AG04450 (cell line): ENCODE data around the gene NOXA1. TPM values are rescaled to one million over a fixed set of nuclear protein-coding genes. Genes with fewer than 3 reads are reported as not detected.

Source experiments
- CTCF ChIA-PET: fragments of 300-600, 350-600 bp; formaldehyde crosslinking; extraction: SDS; loops from one replicate; lab custom pipeline; 2022; ENCODE audit warnings: antibody characterized with exemption, inconsistent platforms; lab: Charles Lee
- POLR2A ChIA-PET: fragments of 350-600 bp; formaldehyde crosslinking; extraction: SDS; loops from one replicate; lab custom pipeline; 2021; ENCODE audit warnings: antibody characterized with exemption, inconsistent platforms; lab: Yijun Ruan, JAX
- DNase-seq: peaks from one replicate; pipeline ENCODE4 v3.0.0-alpha.2; 2011; ENCODE audit warnings: low read depth, low spot score
- H3K27ac ChIP-seq: one replicate; pipeline ENCODE4 v1.5.1; 2012; ENCODE audit warnings: low read depth, low read length, control low read depth
- H3K27me3 ChIP-seq: one replicate; pipeline ENCODE4 v1.6.0; 2012; ENCODE audit warnings: low read length; ENCODE audit not compliant: control insufficient read depth, insufficient read depth
- H3K4me3 ChIP-seq: 2 replicates; pipeline ENCODE4 v1.5.1; 2011; ENCODE audit warnings: mild to moderate bottlenecking, low read depth, low read length, control low read depth
- H3K9me3 ChIP-seq: 2 replicates; pipeline ENCODE4 v1.5.1; 2012; ENCODE audit warnings: low read length; ENCODE audit not compliant: control insufficient read depth, insufficient read depth
- polyA plus RNA-seq: library from polyadenylated mRNA; depleted of rRNA; stranded (reverse); fragments of >200 nt; gene quantifications from 2 replicates; pipeline ENCODE4 v1.2.3, GENCODE V29; 2011
- TF ChIP-seq, protein P1 (sequence below): IDR thresholded peaks from 2 replicates; pipeline ENCODE4 v1.5.1; 2011; ENCODE audit warnings: low read depth, low read length, control low read depth, inconsistent platforms

NOXA1 gene
- polyA plus RNA-seq, 1 experiment, result 0.06 TPM

DNA sequence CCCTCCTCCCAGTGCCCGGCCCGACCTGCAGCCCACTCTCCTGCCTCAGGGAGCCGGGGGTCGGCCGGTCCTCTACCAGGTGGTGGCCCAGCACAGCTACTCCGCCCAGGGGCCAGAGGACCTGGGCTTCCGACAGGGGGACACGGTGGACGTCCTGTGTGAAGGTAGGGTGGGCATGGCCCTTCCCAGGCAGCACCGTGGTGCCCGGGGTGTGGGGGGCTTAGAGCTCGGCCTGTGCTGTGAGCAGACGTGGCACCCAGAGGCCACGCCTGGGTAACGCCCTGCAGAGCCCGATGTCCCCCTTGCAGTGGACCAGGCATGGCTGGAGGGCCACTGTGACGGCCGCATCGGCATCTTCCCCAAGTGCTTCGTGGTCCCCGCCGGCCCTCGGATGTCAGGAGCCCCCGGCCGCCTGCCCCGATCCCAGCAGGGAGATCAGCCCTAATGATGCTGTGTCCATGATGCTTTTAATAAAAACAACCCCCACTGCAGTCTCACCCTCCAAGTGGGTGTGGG is 10.8 kb downstream of the NOXA1 start:
- Histone ChIP-seq H3K27me3 (no peaks in the 10 kb centered on the region), H3K9me3 (no peaks in the 10 kb centered on the region; the same call in 1 of the 2 replicates), H3K27ac (no peak overlapping the region), H3K4me3 (no peak overlapping the region)
- DNase-seq, result no peak
- ChIA-PET CTCF (interaction anchor here (1.0 to 1.8 kb wide), 2 partner anchors 11 kb away, joined by 8 to 9 read pairs; partner anchors contain the start of genes EXD3 and NOXA1), POLR2A (no interaction called here)
- TF ChIP-seq, protein P1, sequence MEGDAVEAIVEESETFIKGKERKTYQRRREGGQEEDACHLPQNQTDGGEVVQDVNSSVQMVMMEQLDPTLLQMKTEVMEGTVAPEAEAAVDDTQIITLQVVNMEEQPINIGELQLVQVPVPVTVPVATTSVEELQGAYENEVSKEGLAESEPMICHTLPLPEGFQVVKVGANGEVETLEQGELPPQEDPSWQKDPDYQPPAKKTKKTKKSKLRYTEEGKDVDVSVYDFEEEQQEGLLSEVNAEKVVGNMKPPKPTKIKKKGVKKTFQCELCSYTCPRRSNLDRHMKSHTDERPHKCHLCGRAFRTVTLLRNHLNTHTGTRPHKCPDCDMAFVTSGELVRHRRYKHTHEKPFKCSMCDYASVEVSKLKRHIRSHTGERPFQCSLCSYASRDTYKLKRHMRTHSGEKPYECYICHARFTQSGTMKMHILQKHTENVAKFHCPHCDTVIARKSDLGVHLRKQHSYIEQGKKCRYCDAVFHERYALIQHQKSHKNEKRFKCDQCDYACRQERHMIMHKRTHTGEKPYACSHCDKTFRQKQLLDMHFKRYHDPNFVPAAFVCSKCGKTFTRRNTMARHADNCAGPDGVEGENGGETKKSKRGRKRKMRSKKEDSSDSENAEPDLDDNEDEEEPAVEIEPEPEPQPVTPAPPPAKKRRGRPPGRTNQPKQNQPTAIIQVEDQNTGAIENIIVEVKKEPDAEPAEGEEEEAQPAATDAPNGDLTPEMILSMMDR, result no peak

DNA sequence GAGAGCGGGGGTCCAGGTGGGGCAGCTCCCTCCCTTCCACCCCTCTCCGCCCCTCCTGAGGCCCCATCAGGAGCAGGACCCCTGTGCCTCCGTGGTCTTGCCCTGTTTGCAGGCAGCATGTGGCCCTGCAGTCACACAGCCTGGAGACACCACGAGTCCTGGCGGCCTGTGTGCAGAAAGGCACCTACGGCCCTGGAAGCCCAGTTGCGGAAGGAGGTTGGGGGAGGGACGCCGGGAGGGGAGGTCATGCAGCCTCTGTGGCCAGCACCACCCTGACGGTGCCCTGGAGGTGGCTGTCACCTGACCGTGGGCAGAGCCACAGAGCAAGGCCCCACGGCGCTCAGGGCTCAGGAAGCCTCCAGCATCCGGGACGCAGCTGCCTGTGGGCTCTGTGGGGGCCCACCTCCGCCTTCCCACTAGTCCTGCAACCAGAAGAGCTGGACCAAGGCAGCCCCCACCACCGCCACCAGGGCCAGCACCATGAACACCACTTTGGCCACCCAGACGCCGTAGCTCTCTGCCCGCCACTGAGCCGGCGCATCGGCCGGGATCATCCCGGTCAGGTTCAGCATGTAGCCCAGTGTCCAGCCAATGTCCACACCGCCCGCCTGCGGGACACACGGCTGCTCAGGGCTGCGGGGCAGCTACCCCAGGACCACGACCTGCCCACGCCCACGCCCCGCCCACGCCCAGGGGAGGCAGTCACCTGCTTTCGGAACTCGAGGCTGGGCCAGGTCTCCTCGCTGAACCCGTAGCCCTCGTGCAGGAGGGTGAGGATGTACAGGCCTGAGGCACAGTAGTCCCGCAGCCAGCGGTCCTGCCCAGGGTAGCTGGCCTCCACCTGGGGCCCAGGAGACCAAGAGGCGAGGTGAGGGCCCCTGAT is 11.5 kb downstream of the NOXA1 start:
- ChIA-PET CTCF (interaction anchor here (1.8 kb wide), 1 partner anchor 10 kb away, joined by 8 read pairs; no protein-coding TSS in a partner anchor), POLR2A (no interaction called here)
- Histone ChIP-seq H3K9me3 (no peaks in the 10 kb centered on the region; the same call in 1 of the 2 replicates), H3K27me3 (peaks cover 2% of the 10 kb centered on the region), H3K4me3 (no peak overlapping the region), H3K27ac (no peak overlapping the region)
- DNase-seq, result no peak
- TF ChIP-seq, protein P1, result no peak

DNA sequence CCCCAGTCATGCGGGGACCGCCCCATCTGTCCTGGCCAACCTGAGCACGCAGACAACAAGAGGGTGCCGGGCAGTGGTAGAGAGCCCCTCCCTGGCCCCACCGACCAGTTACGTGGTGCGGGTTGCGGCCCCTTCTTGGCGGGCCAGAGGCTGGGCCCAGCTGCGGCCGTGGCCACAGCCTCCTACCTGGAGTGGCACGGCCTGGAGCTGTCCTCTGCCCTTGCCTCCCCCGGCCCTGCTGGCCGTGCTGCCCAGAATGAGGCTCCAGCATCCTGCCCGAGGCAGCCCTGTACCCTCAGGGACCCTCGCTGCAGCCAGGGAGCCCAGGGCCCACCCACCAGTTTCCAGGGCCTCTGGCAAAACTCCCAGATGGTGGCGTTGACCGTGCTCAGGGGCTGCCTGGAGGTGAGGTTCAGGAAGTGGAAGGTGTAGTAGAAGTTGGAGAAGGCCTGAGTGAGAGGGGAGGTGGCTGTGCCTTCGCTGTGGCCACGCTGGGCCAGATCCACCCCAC is 12.2 kb downstream of the NOXA1 start:
- Histone ChIP-seq H3K9me3 (no peaks in the 10 kb centered on the region; the same call in 1 of the 2 replicates), H3K27ac (no peak overlapping the region), H3K27me3 (peaks cover 2% of the 10 kb centered on the region), H3K4me3 (no peak overlapping the region)
- ChIA-PET POLR2A (no interaction called here), CTCF (interaction anchor here (1.8 kb wide), 1 partner anchor 9 kb away, joined by 8 read pairs; no protein-coding TSS in a partner anchor)
- TF ChIP-seq, protein P1, result no peak
- DNase-seq, result no peak

DNA sequence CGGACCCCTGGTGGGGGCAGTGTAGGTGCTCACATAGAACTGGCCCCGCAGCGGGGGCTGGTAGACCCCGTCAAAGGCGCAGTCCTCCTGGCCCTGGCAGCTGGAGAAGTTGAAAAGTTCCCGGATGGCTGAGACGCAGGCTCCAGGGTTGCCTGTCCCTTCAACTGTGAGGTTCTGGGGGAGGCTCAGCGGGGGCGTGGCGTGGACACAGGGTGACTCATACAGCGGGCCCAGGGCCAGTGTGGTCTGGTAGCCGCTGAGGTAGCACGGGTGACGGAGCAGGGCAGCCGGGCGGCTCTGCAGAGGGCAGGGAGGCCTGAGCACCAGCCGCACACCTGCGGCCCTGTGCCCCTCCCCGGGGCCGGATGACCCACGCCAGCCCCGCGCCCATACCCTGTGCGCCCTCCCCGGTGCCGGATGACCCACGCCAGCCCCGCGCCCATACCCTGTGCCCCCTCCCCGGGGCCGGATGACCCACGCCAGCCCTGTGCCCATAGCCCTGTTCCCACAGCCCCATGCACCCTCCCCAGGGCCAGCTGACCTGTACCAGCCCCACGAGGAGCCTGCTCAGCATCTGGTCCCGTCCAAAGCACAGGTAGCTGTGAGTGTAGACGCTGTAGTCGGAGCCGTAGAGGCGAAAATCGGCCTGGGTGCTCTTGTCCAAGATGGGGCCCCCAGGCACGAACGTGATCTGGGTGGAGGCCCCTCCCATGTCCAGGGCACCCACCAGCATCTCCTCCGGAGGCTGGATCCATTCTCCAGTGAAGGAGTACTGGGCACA is 13.0 kb downstream of the NOXA1 start:
- H3K4me3 ChIP-seq, result no peak overlapping the region
- POLR2A ChIA-PET, result no interaction called here
- TF ChIP-seq, protein P1, result no peak
- no peak overlapping the region for H3K27ac ChIP-seq
- DNase-seq, result no peak
- CTCF ChIA-PET, result no interaction called here
- no peaks in the 10 kb centered on the region; the same call in 1 of the 2 replicates for H3K9me3 ChIP-seq
- H3K27me3 ChIP-seq, result peaks cover 2% of the 10 kb centered on the region
